ENCODE measurements around the gene BCL7A.

The BCL7A gene

GRCh38 chr12:121996945-121997612, 24.6 kb upstream of the BCL7A start:
- DNase-seq (ENCODE audit: low read depth in 2 of 2) = no peak

GRCh38 chr12:122001466-122002209, 20.0 kb upstream of the BCL7A start:
- no peak for DNase-seq (ENCODE audit: low read depth in 2 of 2)

GRCh38 chr12:122003651-122004611, 17.8 kb upstream of the BCL7A start:
- DNase-seq (ENCODE audit: low read depth in 2 of 2) = no peak

GRCh38 chr12:122004633-122005071, 17.0 kb upstream of the BCL7A start:
- no peak for DNase-seq (ENCODE audit: low read depth in 2 of 2)

GRCh38 chr12:122005252-122005776, 16.4 kb upstream of the BCL7A start:
- DNase-seq (ENCODE audit: low read depth in 2 of 2) = no peak

- no peak for DNase-seq (ENCODE audit: low read depth in 2 of 2)
These were observed 15.3 kb upstream of the BCL7A start for GRCh38 chr12:122006186-122006926.

- no peak for DNase-seq (ENCODE audit: low read depth in 2 of 2)
These were observed 11.9 kb upstream of the BCL7A start for GRCh38 chr12:122009741-122010140.

- DNase-seq (ENCODE audit: low read depth in 2 of 2) = no peak
These were observed 9.5 kb upstream of the BCL7A start for GRCh38 chr12:122012184-122012583.

- DNase-seq (ENCODE audit: low read depth in 2 of 2) = no peak
These were observed 8.5 kb upstream of the BCL7A start for GRCh38 chr12:122013136-122013535.

GRCh38 chr12:122013791-122014590, 7.7 kb upstream of the BCL7A start:
- DNase-seq (ENCODE audit: low read depth in 2 of 2) = no peak

GRCh38 chr12:122014781-122015180, 6.9 kb upstream of the BCL7A start:
- DNase-seq (ENCODE audit: low read depth in 2 of 2) = no peak

- DNase-seq (ENCODE audit: low read depth in 2 of 2) = no peak
These were observed 3.2 kb upstream of the BCL7A start for GRCh38 chr12:122018457-122018856.

GRCh38 chr12:122018937-122019336, 2.7 kb upstream of the BCL7A start:
- DNase-seq (ENCODE audit: low read depth in 2 of 2) = no peak

- no peak for DNase-seq (ENCODE audit: low read depth in 2 of 2)
These were observed 890 bp upstream of the BCL7A start for GRCh38 chr12:122020795-122021192.

GRCh38 chr12:122021193-122021821, 377 bp upstream of the BCL7A start:
- no peak for DNase-seq (ENCODE audit: low read depth in 2 of 2)

GRCh38 chr12:122022393-122023338, 982 bp downstream of the BCL7A start:
- DNase-seq (ENCODE audit: low read depth in 2 of 2) = no peak

GRCh38 chr12:122023339-122024131, 1.9 kb downstream of the BCL7A start:
- no peak for DNase-seq (ENCODE audit: low read depth in 2 of 2)

Measured in stimulated activated CD8-positive, alpha-beta memory T cell treated with anti-CD3 and anti-CD28 coated beads, Interleukin-2, amount 100 ng/mL, for 1 hour (primary cell).